Activated CD4-positive, alpha-beta T cell treated with anti-CD3 and anti-CD28 coated beads, Interleukin-2, Interleukin-4, amounts not matched to agents 100 ng/mL and 50 ng/mL, durations not matched to agents 16 hours and 8 hours (primary cell): ENCODE measurements around the gene EDEM3.
"Not testable (repeated sequence)": the region's sequence is repeated elsewhere in the genome, so short reads cannot be mapped to it uniquely, and the experiment has no call there.

Experiments
- DNase-seq: peaks from one replicate; pipeline ENCODE4 v3.0.0-alpha.2; 2020; ENCODE audit warnings: low spot score

Gene EDEM3

GRCh38 chr1:184740344-184740743, 14.3 kb downstream of the EDEM3 start:
- no peak for DNase-seq

- no peak for DNase-seq
Observed at GRCh38 chr1:184739796-184740195, 14.9 kb downstream of the EDEM3 start.

GRCh38 chr1:184739070-184739469, 15.6 kb downstream of the EDEM3 start:
- no peak for DNase-seq

- no peak for DNase-seq
Observed at GRCh38 chr1:184734980-184735379, 19.7 kb downstream of the EDEM3 start.

- no peak for DNase-seq
Observed at GRCh38 chr1:184724843-184725242, 29.8 kb downstream of the EDEM3 start.

- DNase-seq, result no peak
Observed at GRCh38 chr1:184716158-184716557, 38.5 kb downstream of the EDEM3 start.

- no peak for DNase-seq
Observed at GRCh38 chr1:184709418-184709817, 45.2 kb downstream of the EDEM3 start.

GRCh38 chr1:184708084-184708676, 46.5 kb downstream of the EDEM3 start:
- no peak for DNase-seq

GRCh38 chr1:184705271-184705670, 49.4 kb downstream of the EDEM3 start:
- DNase-seq, result no peak

GRCh38 chr1:184701816-184702215, 52.8 kb downstream of the EDEM3 start:
- DNase-seq, result no peak

GRCh38 chr1:184698969-184699368, 55.7 kb downstream of the EDEM3 start:
- no peak for DNase-seq

GRCh38 chr1:184698016-184698415, 56.6 kb downstream of the EDEM3 start:
- no peak for DNase-seq

- DNase-seq, result no peak
Observed at GRCh38 chr1:184696403-184696802, 58.3 kb downstream of the EDEM3 start.

- no peak for DNase-seq
Observed at GRCh38 chr1:184695023-184695422, 59.6 kb downstream of the EDEM3 start.

GRCh38 chr1:184693011-184693410, 61.6 kb downstream of the EDEM3 start:
- DNase-seq, result no peak

- DNase-seq, result no peak
Observed at GRCh38 chr1:184691719-184692324, 62.8 kb downstream of the EDEM3 start.

- DNase-seq, result no peak
Observed at GRCh38 chr1:184686540-184686939, 68.1 kb downstream of the EDEM3 start.

GRCh38 chr1:184685116-184685515, 69.5 kb downstream of the EDEM3 start:
- DNase-seq, result no peak

- no peak for DNase-seq
Observed at GRCh38 chr1:184684285-184685074, 70.2 kb downstream of the EDEM3 start.

- no peak for DNase-seq
Observed at GRCh38 chr1:184682956-184683355, 71.7 kb downstream of the EDEM3 start.

GRCh38 chr1:184680611-184681225, 73.9 kb downstream of the EDEM3 start:
- DNase-seq, result not testable (repeated sequence)

- DNase-seq, result not testable (repeated sequence)
Observed at GRCh38 chr1:184679472-184679871, 75.2 kb downstream of the EDEM3 start.

GRCh38 chr1:184677344-184677743, 77.3 kb downstream of the EDEM3 start:
- DNase-seq, result no peak
